HG03045 (cell line): ENCODE data around the gene DDX1.
"Not testable (repeated sequence)": the region's sequence is repeated elsewhere in the genome, so short reads cannot be mapped to it uniquely, and the experiment has no call there.

Experiments used
- ATAC-seq: cut with Tn5 transposase; IDR thresholded peaks from one replicate; pipeline ENCODE4 v1.9.1; 2021; ENCODE audit warnings: mild to moderate bottlenecking, moderate library complexity; ENCODE audit not compliant: unreplicated experiment

DDX1 gene

GRCh38 chr2:15672961-15673918 lies 81.6 kb downstream of the DDX1 start:
- ATAC-seq: no peak

GRCh38 chr2:15673919-15674636 lies 82.4 kb downstream of the DDX1 start:
- ATAC-seq: no peak

- no peak for ATAC-seq
These were observed 83.2 kb downstream of the DDX1 start for GRCh38 chr2:15674637-15675455.

GRCh38 chr2:15675456-15676195 lies 84.0 kb downstream of the DDX1 start:
- no peak for ATAC-seq

- ATAC-seq: no peak
These were observed 85.6 kb downstream of the DDX1 start for GRCh38 chr2:15677141-15677843.

GRCh38 chr2:15678346-15678745 lies 86.7 kb downstream of the DDX1 start:
- no peak for ATAC-seq

GRCh38 chr2:15678909-15679308 lies 87.2 kb downstream of the DDX1 start:
- ATAC-seq: no peak

GRCh38 chr2:15679386-15679924 lies 87.8 kb downstream of the DDX1 start:
- no peak for ATAC-seq

GRCh38 chr2:15680132-15680531 lies 88.5 kb downstream of the DDX1 start:
- ATAC-seq: not testable (repeated sequence)
